CD14-positive monocyte (primary cell): ENCODE data around the gene SYNRG. TPM values are rescaled to one million over a fixed set of nuclear protein-coding genes. Genes with fewer than 3 reads are reported as not detected.

Source experiments
- DNase-seq, 3 donors: peaks; one replicate each; pipeline ENCODE4 v3.0.0-alpha.2; 2011 to 2022
- H2AFZ ChIP-seq: 2 replicates; pipeline ENCODE4 v1.6.0; 2012; ENCODE audit warnings: mild to moderate bottlenecking, low read depth, low read length, inconsistent platforms; ENCODE audit not compliant: insufficient read depth, poor library complexity, severe bottlenecking
- H3K27ac ChIP-seq, 2 donors: 1 replicate in 1 of 2; 2 replicates in 1 of 2; pipeline ENCODE4 v1.5.1; 2012 to 2013; ENCODE audit warnings: low read length in 2 of 2, control low read depth in 1 of 2, inconsistent platforms in 1 of 2, low read depth in 1 of 2, mild to moderate bottlenecking in 1 of 2
- H3K27me3 ChIP-seq, 2 donors: one replicate each; pipeline versions ENCODE4 v1.6.0 to v1.6.1; 2011 to 2013; ENCODE audit warnings: low read length in 2 of 2; ENCODE audit not compliant: control insufficient read depth in 2 of 2, insufficient read depth in 2 of 2
- H3K36me3 ChIP-seq, 2 donors: replicated peaks in 1 of 2; 1 replicate in 1 of 2; 2 replicates in 1 of 2; pipeline versions ENCODE4 v1.5.1 to v1.6.1; 2012 to 2013; ENCODE audit warnings: low read length in 2 of 2, control low read depth in 1 of 2, inconsistent platforms in 1 of 2, mild to moderate bottlenecking in 1 of 2; ENCODE audit not compliant: insufficient read depth in 2 of 2, control insufficient read depth in 1 of 2
- H3K4me1 ChIP-seq, 2 donors: 1 replicate in 1 of 2; 2 replicates in 1 of 2; pipeline versions ENCODE4 v1.5.1 to v1.6.1; 2012 to 2013; ENCODE audit warnings: low read length in 2 of 2, control low read depth in 1 of 2, inconsistent platforms in 1 of 2, mild to moderate bottlenecking in 1 of 2, moderate library complexity in 1 of 2; ENCODE audit not compliant: insufficient read depth in 2 of 2, control insufficient read depth in 1 of 2
- H3K4me2 ChIP-seq: replicated peaks from 2 replicates; pipeline ENCODE3; 2012; ENCODE audit warnings: low read length, moderate library complexity, mild to moderate bottlenecking; ENCODE audit not compliant: poor library complexity, severe bottlenecking; ENCODE audit errors: extremely low read depth
- H3K4me3 ChIP-seq, 3 experiments: fragments of 200-600 bp in 1 of 3; sonication (generic) in 1 of 3; replicated peaks in 1 of 3; 1 replicate in 2 of 3; 2 replicates in 1 of 3; pipeline ENCODE4 v1.5.1; 2011 to 2013; ENCODE audit warnings: low read length in 3 of 3, mild to moderate bottlenecking in 3 of 3, control low read depth in 2 of 3, low read depth in 2 of 3, inconsistent platforms in 1 of 3, moderate library complexity in 1 of 3
- H3K79me2 ChIP-seq: 2 replicates; pipeline ENCODE4 v1.6.0; 2012; ENCODE audit warnings: mild to moderate bottlenecking, control low read depth, inconsistent platforms, low read length, moderate library complexity; ENCODE audit not compliant: insufficient read depth
- H3K9ac ChIP-seq: 2 replicates; pipeline ENCODE4 v1.6.0; 2017; ENCODE audit warnings: low read length, mild to moderate bottlenecking; ENCODE audit not compliant: insufficient read depth, poor library complexity, severe bottlenecking
- H3K9me3 ChIP-seq, 2 donors: replicated peaks in 1 of 2; 1 replicate in 1 of 2; 2 replicates in 1 of 2; pipeline versions ENCODE4 v1.5.1 to v1.6.1; 2012 to 2013; ENCODE audit warnings: low read length in 2 of 2, control low read depth in 1 of 2; ENCODE audit not compliant: control insufficient read depth in 1 of 2, insufficient read depth in 1 of 2
- H4K20me1 ChIP-seq: 2 replicates; pipeline ENCODE4 v1.6.0; 2012; ENCODE audit warnings: mild to moderate bottlenecking, low read length, control low read depth, moderate library complexity; ENCODE audit not compliant: insufficient read depth
- H3K27ac Mint-ChIP-seq, 7 donors: one replicate each; pipeline ENCODE4 v1.8.0; 2020; ENCODE audit warnings: mild to moderate bottlenecking in 7 of 7, mixed read lengths in 7 of 7, moderate library complexity in 6 of 7, inconsistent platforms in 2 of 7
- H3K27me3 Mint-ChIP-seq, 3 donors: one replicate each; pipeline ENCODE4 v1.8.0; 2021 to 2022; ENCODE audit warnings: low read depth in 3 of 3, mild to moderate bottlenecking in 3 of 3, mixed read lengths in 3 of 3, moderate library complexity in 3 of 3, inconsistent platforms in 1 of 3
- H3K36me3 Mint-ChIP-seq, 2 donors: one replicate each; pipeline ENCODE4 v1.8.0; 2020; ENCODE audit warnings: mixed read lengths in 2 of 2, inconsistent platforms in 1 of 2, mild to moderate bottlenecking in 1 of 2
- H3K4me1 Mint-ChIP-seq: one replicate; pipeline ENCODE4 v1.8.0; 2020; ENCODE audit warnings: mild to moderate bottlenecking, mixed read lengths
- H3K4me3 Mint-ChIP-seq, 2 donors: one replicate each; pipeline ENCODE4 v1.8.0; 2020; ENCODE audit warnings: mild to moderate bottlenecking in 2 of 2, mixed read lengths in 2 of 2, moderate library complexity in 1 of 2
- H3K9me3 Mint-ChIP-seq, 7 donors: one replicate each; pipeline ENCODE4 v1.8.0; 2020 to 2022; ENCODE audit warnings: mixed read lengths in 7 of 7, mild to moderate bottlenecking in 6 of 7, moderate library complexity in 6 of 7, inconsistent platforms in 2 of 7
- CTCF ChIP-seq: fragments of 200-600 bp; IDR thresholded peaks from one replicate; pipeline ENCODE4 v1.8.0; 2022; ENCODE audit warnings: antibody characterized with exemption, mild to moderate bottlenecking
- WGBS: methylation state at CpG from one replicate; pipeline ENCODE4 v1.1.5; 2013; ENCODE audit warnings: missing lambda C conversion rate; ENCODE audit not compliant: insufficient coverage; 5-methylcytosine and 5-hydroxymethylcytosine counted together
- intact Hi-C, 2 donors: fragments of 100-400 bp; cut with micrococcal nuclease; formaldehyde crosslinking; loops; one replicate each; pipeline versions ENCODE4 v1.15.0 to v1.15.1; 2023
- polyA plus RNA-seq, 3 donors: library from polyadenylated mRNA; depleted of rRNA in 1 of 3; unstranded in 2 of 3; stranded (reverse) in 1 of 3; fragments of 300-500 nt in 2 of 3; fragments of >200 nt in 1 of 3; fragmentation: Illumina TruSeq in 2 of 3; gene quantifications; 1 replicate in 2 of 3; 2 replicates in 1 of 3; pipeline ENCODE4 v1.2.3, GENCODE V29; 2012 to 2021

Gene SYNRG
- polyA plus RNA-seq, 3 donors, result 13.1 to 17.5 (median 16.9) TPM

GRCh38 chr17:37535906-37536305 is 73.3 kb downstream of the SYNRG start:
- Histone ChIP-seq H3K27me3 (no peaks in the 10 kb centered on the region), H3K9ac (no peak overlapping the region), H3K36me3 (peaks cover 82 to 91% of the 10 kb centered on the region in 2 donors), H2AFZ (no peak overlapping the region), H3K4me3 (no peak overlapping the region), H3K79me2 (no peaks in the 10 kb centered on the region), H3K27ac (no peak overlapping the region), H3K4me2 (no peak overlapping the region), H3K9me3 (no peaks in the 10 kb centered on the region), H4K20me1 (no peaks in the 10 kb centered on the region), H3K4me1 (no peaks in the 10 kb centered on the region)
- WGBS, result 96% methylated on average over 3 of the region's 5 CpGs
- Mint-ChIP-seq H3K27ac (peak overlapping the region in 2 of 7 donors; percentile 33 to 42), H3K9me3 (no peaks in the 10 kb centered on the region), H3K36me3 (peaks cover 78 to 91% of the 10 kb centered on the region in 2 donors), H3K4me1 (no peaks in the 10 kb centered on the region), H3K4me3 (no peak overlapping the region), H3K27me3 (peaks cover 0 to 2% (median 0%) of the 10 kb centered on the region in 3 donors)
- DNase-seq, result no peak
- intact Hi-C loops, result no loop called here
- no peak for TF ChIP-seq CTCF

GRCh38 chr17:37532756-37533155 is 76.5 kb downstream of the SYNRG start:
- Mint-ChIP-seq H3K36me3 (peaks cover 78 to 89% of the 10 kb centered on the region in 2 donors), H3K4me3 (no peak overlapping the region), H3K9me3 (no peaks in the 10 kb centered on the region), H3K27ac (no peak overlapping the region), H3K4me1 (no peaks in the 10 kb centered on the region), H3K27me3 (peaks cover 0 to 2% (median 0%) of the 10 kb centered on the region in 3 donors)
- no peaks in the 10 kb centered on the region for H3K79me2 ChIP-seq
- WGBS, result 88% methylated on average over 1 of the region's 3 CpGs
- no peaks in the 10 kb centered on the region for H3K4me1 ChIP-seq
- H3K36me3 ChIP-seq, result peaks cover 82 to 91% of the 10 kb centered on the region in 2 donors
- TF ChIP-seq CTCF, result no peak
- no peaks in the 10 kb centered on the region for H3K27me3 ChIP-seq
- H3K9me3 ChIP-seq, result no peaks in the 10 kb centered on the region
- no peak for DNase-seq
- intact Hi-C loops, result no loop called here
- H3K9ac ChIP-seq, result no peak overlapping the region
- H3K4me2 ChIP-seq, result no peak overlapping the region
- no peak overlapping the region for H3K4me3 ChIP-seq
- H3K27ac ChIP-seq, result no peak overlapping the region
- H4K20me1 ChIP-seq, result peaks cover 4% of the 10 kb centered on the region
- H2AFZ ChIP-seq, result no peak overlapping the region
